SU-DHL-6 (cell line): ENCODE data around the gene DAPK1.

Experiments
- EZH2phosphoT487 ChIP-seq: fragments of 200-600 bp; sonication (generic), shearing (Covaris generic); conservative IDR thresholded peaks from 2 replicates; pipeline ENCODE4 v1.6.1; 2018; ENCODE audit warnings: mild to moderate bottlenecking, antibody characterized with exemption, low read length, moderate library complexity, mixed read lengths
- TF ChIP-seq, protein P1 (sequence below): fragments of 200-600 bp; sonication (generic); IDR thresholded peaks from one replicate; pipeline ENCODE4 v1.5.1; 2017; ENCODE audit warnings: antibody characterized with exemption, mild to moderate bottlenecking, low read length, moderate library complexity; ENCODE audit not compliant: insufficient read depth, poor library complexity, severe bottlenecking

DNA sequence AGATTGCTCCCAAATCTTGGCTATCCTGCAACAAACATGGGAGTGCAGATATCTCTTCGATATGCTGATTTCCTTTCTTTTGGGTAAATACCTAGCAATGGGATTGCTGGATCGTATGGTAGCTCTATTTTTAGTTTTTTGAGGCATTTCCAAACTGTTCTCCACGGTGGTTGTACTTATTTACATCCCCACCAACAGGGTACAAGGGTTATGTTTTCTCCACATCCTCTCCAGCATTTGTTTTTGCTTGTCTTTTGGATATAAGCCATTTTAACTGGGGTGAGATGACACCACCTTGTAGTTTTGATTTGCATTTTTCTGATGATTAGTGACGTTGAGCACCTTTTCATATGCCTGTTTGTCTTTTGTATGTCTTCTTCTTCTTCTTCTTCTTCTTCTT, 248.5 kb downstream of the DAPK1 start:
- TF ChIP-seq, protein P1, sequence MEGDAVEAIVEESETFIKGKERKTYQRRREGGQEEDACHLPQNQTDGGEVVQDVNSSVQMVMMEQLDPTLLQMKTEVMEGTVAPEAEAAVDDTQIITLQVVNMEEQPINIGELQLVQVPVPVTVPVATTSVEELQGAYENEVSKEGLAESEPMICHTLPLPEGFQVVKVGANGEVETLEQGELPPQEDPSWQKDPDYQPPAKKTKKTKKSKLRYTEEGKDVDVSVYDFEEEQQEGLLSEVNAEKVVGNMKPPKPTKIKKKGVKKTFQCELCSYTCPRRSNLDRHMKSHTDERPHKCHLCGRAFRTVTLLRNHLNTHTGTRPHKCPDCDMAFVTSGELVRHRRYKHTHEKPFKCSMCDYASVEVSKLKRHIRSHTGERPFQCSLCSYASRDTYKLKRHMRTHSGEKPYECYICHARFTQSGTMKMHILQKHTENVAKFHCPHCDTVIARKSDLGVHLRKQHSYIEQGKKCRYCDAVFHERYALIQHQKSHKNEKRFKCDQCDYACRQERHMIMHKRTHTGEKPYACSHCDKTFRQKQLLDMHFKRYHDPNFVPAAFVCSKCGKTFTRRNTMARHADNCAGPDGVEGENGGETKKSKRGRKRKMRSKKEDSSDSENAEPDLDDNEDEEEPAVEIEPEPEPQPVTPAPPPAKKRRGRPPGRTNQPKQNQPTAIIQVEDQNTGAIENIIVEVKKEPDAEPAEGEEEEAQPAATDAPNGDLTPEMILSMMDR = no peak
- no peak for TF ChIP-seq EZH2phosphoT487
